Effector memory CD4-positive, alpha-beta T cell (primary cell): ENCODE results near the gene DHRS9.

ENCODE experiments used
- DNase-seq, 3 donors: peaks; one replicate each; pipeline ENCODE4 v3.0.0-alpha.2; 2020
- H3K27ac ChIP-seq: 2 replicates; pipeline ENCODE4 v1.7.0; 2013; ENCODE audit warnings: mild to moderate bottlenecking, low read length, moderate library complexity; ENCODE audit not compliant: insufficient read depth, poor library complexity, severe bottlenecking
- H3K27me3 ChIP-seq: replicated peaks from 2 replicates; pipeline ENCODE4 v1.7.0; 2013; ENCODE audit warnings: mild to moderate bottlenecking, low read length; ENCODE audit not compliant: insufficient read depth, control insufficient read depth, poor library complexity, severe bottlenecking
- H3K36me3 ChIP-seq: 2 replicates; pipeline ENCODE4 v1.7.0; 2013; ENCODE audit warnings: mild to moderate bottlenecking, low read length, moderate library complexity; ENCODE audit not compliant: control insufficient read depth, insufficient read depth
- H3K4me1 ChIP-seq: 2 replicates; pipeline ENCODE4 v1.7.0; 2013; ENCODE audit warnings: low read length, mild to moderate bottlenecking; ENCODE audit not compliant: control insufficient read depth, insufficient read depth, poor library complexity, severe bottlenecking
- H3K4me3 ChIP-seq: 2 replicates; pipeline ENCODE4 v1.7.0; 2013; ENCODE audit warnings: low read length, low read depth, mild to moderate bottlenecking; ENCODE audit not compliant: insufficient read depth, poor library complexity, severe bottlenecking
- H3K9me3 ChIP-seq: 2 replicates; pipeline ENCODE4 v1.7.0; 2013; ENCODE audit warnings: mild to moderate bottlenecking, low read length, moderate library complexity; ENCODE audit not compliant: control insufficient read depth
- total RNA-seq, 3 donors: gene quantifications; one replicate each; lab custom pipeline; 2026; lab: John Stamatoyannopoulos, UW

DHRS9 gene
- total RNA-seq = 0 reads per million in 3 donors

DNA sequence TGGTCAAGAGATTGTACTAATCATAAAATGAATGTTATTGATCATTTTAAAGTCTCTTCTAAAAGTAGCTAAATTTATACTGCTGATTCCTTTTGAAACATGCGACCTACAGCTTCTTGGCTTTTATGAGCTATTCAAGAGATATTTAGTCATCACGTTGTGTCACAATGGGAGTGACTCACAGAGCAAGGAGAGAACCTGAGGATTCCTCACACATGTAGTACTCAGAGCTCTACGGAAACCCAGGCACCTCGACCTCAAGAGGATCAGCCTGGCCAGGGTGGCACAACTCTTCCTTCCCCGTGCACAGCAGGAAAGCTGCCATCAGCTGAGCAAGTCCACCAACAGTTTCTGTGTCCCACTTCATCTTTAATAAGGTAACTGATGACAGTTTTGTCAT lies at the start of gene DHRS9:
TSS of gene DHRS9 (plus strand) at position 223 of the 400 bp plus-strand sequence. CDS start 12,019 bp downstream, outside the sequence.
- Histone ChIP-seq H3K36me3 (no peaks in the 10 kb centered on the region), H3K4me3 (no peak within 1 kb of the TSS), H3K27me3 (no peaks in the 10 kb centered on the region), H3K4me1 (no peaks in the 10 kb centered on the region), H3K9me3 (no peaks in the 10 kb centered on the region), H3K27ac (no peak within 1 kb of the TSS)
- no peak for DNase-seq

DNA sequence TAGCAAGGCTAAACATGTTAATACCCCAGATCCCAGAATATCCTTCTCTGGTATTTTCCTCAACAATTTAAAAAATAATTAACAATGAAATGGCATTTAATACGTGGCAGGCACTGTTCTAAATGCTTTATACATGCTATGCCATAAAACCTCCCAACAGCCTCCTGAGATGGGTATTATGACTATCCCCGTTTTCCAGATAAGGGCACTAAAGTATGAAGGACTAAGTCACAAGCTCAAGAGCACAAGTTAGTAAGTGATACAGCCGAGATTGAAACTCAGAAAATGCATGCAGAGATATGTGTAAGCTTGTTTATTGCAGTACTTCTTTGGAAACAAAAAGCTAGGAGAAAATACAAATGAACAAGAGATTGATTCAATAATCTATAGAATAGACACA lies 46.2 kb upstream of the DHRS9 start:
- no peak for DNase-seq
- H3K9me3 ChIP-seq = no peaks in the 10 kb centered on the region
- H3K36me3 ChIP-seq = no peaks in the 10 kb centered on the region
- no peaks in the 10 kb centered on the region for H3K4me1 ChIP-seq
- H3K27ac ChIP-seq = no peak overlapping the region
- no peak overlapping the region for H3K4me3 ChIP-seq
- H3K27me3 ChIP-seq = no peaks in the 10 kb centered on the region

DNA sequence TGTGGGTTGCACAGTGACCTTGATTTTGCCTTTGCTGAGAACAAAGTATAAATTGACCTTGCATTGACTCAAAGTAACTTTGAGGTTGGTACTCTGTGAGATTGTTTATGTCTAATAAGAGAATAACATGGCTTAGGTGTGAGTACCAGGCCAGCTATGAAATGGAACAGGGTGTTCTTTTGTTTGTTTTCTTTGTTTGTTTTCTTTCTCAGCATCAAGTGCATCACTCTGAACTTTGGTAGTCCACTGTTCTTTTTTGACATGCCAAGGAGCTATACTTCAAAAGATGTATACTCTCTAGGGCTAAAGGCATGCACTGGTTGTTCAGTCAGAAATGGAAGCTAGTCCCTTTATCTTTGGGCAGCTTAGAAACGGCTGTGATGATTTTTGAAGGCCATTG lies 43.3 kb upstream of the DHRS9 start:
- Histone ChIP-seq H3K4me3 (no peak overlapping the region), H3K27me3 (no peaks in the 10 kb centered on the region), H3K9me3 (no peaks in the 10 kb centered on the region), H3K36me3 (no peaks in the 10 kb centered on the region), H3K27ac (no peak overlapping the region), H3K4me1 (no peaks in the 10 kb centered on the region)
- no peak for DNase-seq

DNA sequence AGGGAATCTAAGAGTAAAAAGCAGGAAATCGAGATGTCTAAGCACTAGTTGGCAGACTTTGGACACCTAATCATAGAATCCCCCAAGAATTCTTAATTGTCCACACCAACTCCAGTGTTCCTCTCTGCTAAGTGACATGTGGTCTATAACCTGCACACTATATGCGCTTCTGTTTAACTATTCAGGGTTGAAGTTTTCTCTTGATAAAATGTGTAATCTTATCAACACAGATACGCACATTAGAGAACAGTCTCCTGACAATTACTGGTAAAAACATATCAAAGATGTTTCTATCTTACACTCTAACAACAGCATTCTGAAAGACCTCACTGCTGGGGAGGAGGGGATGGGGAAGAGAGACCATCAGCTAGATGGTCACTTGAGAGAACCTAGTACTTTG lies 42.1 kb upstream of the DHRS9 start:
- Histone ChIP-seq H3K27me3 (no peaks in the 10 kb centered on the region), H3K4me3 (no peak overlapping the region), H3K27ac (no peak overlapping the region), H3K9me3 (no peaks in the 10 kb centered on the region), H3K4me1 (no peaks in the 10 kb centered on the region), H3K36me3 (no peaks in the 10 kb centered on the region)
- DNase-seq = no peak

DNA sequence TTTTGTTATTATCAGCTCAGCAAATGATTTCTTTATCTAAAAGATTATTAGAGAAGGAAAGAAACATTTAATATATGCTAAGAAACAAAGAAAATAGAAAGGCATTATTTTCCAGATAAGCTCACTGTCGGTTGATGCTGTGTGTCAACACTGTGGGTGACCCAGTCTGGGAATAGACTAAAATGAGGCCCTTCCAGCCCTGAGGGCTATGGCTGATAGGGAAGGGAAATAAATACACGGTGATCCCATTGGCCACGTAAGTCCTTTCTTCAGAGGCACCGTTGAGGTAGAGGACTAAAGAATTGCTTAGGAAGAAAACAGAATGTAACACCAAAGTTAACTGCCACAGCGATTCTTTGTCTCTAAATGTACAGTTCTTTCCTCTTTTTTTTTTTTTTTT lies 40.0 kb upstream of the DHRS9 start:
- H3K27ac ChIP-seq = no peak overlapping the region
- H3K27me3 ChIP-seq = no peaks in the 10 kb centered on the region
- H3K4me1 ChIP-seq = no peaks in the 10 kb centered on the region
- DNase-seq = no peak
- H3K36me3 ChIP-seq = no peaks in the 10 kb centered on the region
- H3K9me3 ChIP-seq = no peaks in the 10 kb centered on the region
- H3K4me3 ChIP-seq = no peak overlapping the region

DNA sequence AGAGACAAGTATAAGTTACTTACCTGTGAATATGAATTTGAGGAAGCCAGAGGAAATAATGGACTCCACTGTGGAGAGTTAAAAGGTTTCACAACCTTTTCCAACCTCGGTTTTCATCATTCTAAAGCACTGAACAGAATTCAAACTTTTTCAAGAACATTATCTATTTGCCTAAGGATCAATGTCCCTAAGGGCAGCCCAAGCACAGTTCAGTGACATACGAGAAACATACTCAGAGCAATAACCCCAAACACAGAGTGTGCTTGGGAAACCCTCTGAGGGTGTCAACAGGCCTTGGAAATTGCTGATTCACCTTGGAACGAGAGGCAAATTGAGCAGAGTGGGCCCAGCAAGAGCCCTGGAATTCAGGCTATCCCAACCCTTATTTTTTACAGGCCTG lies 38.2 kb upstream of the DHRS9 start, which contains the start of gene ABCB11:
TSS of gene ABCB11 (minus strand) at position 123 of the 400 bp plus-strand sequence. CDS start 13,199 bp downstream, outside the sequence.
- Histone ChIP-seq H3K4me3 (no peak within 1 kb of the TSS), H3K36me3 (no peaks in the 10 kb centered on the region), H3K9me3 (no peaks in the 10 kb centered on the region), H3K4me1 (no peaks in the 10 kb centered on the region), H3K27me3 (no peaks in the 10 kb centered on the region), H3K27ac (no peak within 1 kb of the TSS)
- DNase-seq = no peak

DNA sequence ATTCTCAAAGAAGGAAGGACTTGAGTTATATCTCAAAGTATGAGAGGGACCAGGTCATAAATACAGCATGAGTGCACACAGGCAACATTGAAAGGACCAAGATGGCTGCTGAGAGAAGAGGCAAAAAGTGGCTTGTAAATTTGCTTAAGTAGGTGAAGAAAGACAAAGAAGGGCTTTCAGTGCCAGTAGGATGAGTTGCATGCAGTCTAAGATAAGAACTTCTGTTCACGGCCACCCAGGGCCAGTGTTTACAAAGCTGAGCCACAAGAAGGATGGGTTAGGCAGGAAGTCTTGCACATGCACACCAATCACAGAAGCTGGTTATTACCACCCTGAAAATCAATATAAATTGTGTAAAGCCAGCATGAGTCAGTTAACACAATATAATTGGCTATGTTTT lies 35.1 kb upstream of the DHRS9 start:
- Histone ChIP-seq H3K4me3 (no peak overlapping the region), H3K27ac (no peak overlapping the region), H3K36me3 (no peaks in the 10 kb centered on the region), H3K4me1 (no peaks in the 10 kb centered on the region), H3K9me3 (no peaks in the 10 kb centered on the region), H3K27me3 (no peaks in the 10 kb centered on the region)
- DNase-seq = no peak

DNA sequence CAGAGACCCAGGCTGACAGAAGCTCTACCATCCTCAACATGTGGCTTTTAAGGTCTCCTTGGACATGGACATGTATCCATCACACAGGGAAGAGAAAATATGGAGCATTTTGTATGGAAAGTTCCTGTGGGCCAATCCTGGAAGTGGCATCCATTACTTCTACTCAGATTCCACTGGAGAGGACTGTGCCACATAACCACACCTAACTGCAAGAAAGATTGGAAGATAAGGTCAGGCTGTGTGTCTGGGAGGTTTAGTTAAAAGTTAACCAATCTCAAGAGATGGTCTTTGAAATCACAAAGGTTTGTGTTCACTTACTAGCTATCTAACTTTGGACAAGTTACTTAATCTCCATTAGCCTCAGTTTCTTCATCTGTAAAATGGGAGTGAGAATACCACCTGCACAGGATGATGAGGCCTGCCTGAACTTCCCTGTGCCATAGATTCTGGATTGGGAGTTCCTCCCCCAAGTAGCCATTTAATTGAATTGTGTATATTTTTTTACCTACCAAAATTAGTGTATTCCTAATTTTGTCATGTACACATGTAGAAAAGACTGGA lies 34.3 kb upstream of the DHRS9 start:
- DNase-seq = no peak
- no peak overlapping the region for H3K4me3 ChIP-seq
- no peaks in the 10 kb centered on the region for H3K9me3 ChIP-seq
- no peak overlapping the region for H3K27ac ChIP-seq
- no peaks in the 10 kb centered on the region for H3K27me3 ChIP-seq
- no peaks in the 10 kb centered on the region for H3K36me3 ChIP-seq
- H3K4me1 ChIP-seq = no peaks in the 10 kb centered on the region

DNA sequence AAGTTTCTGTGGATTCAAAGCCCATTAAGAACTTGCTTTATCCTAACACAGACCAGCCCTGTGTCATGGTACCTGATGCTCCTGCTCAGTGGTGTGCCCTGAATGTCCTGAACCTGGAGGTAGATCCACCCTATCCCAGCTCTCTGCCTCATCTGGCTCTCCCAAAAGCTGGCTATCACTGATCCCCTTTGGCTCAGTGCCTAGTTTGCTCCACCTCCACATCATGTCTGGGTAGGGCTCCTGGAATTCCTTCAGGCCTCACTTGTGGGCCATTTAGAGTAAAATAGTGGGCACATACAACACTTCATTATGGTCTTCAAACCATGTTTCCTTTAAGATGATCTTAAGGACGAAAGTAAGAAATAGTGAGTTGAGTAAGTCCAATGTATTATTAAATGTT lies 33.5 kb upstream of the DHRS9 start:
- Histone ChIP-seq H3K4me3 (no peak overlapping the region), H3K27ac (no peak overlapping the region), H3K4me1 (no peaks in the 10 kb centered on the region), H3K36me3 (no peaks in the 10 kb centered on the region), H3K27me3 (no peaks in the 10 kb centered on the region), H3K9me3 (no peaks in the 10 kb centered on the region)
- no peak for DNase-seq

DNA sequence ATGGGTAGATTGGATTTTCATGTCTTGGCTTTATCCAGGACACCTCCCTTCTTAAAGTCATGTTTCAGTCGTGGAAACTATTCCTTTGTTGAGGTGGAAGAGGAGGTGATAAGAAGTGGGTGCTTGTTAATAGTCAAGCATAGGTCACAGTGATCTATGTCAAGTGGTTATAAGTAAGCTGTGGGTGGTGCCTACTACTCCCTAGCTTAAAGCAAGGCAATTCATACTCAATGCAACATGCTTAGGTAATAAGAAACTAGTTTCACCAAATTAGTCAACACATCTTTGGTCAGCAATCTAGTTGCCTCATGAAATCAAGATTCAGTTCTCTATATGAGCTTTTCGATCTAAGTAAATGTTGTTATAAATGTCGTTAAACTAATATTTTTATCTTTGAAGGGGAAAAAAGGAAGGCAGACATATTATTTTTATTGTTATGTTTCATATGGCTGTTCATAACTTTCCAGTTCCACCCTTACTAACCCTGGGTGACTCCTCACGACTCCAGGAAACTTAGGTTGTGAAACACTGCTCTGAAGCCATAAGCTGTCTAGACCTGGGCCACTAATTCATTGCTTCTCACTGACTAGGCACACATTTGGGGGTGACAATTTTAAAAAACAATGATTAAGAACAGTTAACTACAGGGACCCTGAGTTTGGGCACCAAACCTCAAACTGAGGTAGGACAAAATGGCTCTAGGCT lies 32.5 kb upstream of the DHRS9 start:
- H3K4me3 ChIP-seq = no peak overlapping the region
- H3K27me3 ChIP-seq = no peaks in the 10 kb centered on the region
- H3K36me3 ChIP-seq = no peaks in the 10 kb centered on the region
- no peak overlapping the region for H3K27ac ChIP-seq
- no peaks in the 10 kb centered on the region for H3K4me1 ChIP-seq
- no peaks in the 10 kb centered on the region for H3K9me3 ChIP-seq
- DNase-seq = no peak
